Ovary (tissue), 9 donors: ENCODE measurements around the gene RHNO1. TPM values are rescaled to one million over a fixed set of nuclear protein-coding genes. Genes with fewer than 3 reads are reported as not detected.
"Not testable (repeated sequence)": the region's sequence is repeated elsewhere in the genome, so short reads cannot be mapped to it uniquely, and the experiment has no call there.

ENCODE experiments used
- DNase-seq, 5 donors: peaks; one replicate each; pipeline ENCODE4 v3.0.0-alpha.2; 2019 to 2020
- H3K27ac ChIP-seq, 2 donors: fragments of 200-600 bp; one replicate each; pipeline versions ENCODE4 v1.5.1 to v1.8.0; 2019 to 2022
- H3K27me3 ChIP-seq: fragments of 200-600 bp; one replicate; pipeline ENCODE4 v1.8.0; 2022
- H3K36me3 ChIP-seq: fragments of 200-600 bp; sonication (generic); one replicate; pipeline ENCODE4 v1.5.1; 2019
- H3K4me1 ChIP-seq: one replicate; pipeline ENCODE4 v1.8.1; 2013; ENCODE audit warnings: mild to moderate bottlenecking, moderate library complexity; ENCODE audit not compliant: insufficient read depth
- H3K4me3 ChIP-seq: fragments of 200-600 bp; sonication (generic); one replicate; pipeline ENCODE4 v1.5.1; 2017
- H3K9me3 ChIP-seq, 2 donors: fragments of 200-600 bp in 1 of 2; sonication (generic) in 1 of 2; one replicate each; pipeline versions ENCODE4 v1.5.1 to v1.8.1; 2013 to 2019; ENCODE audit warnings: mild to moderate bottlenecking in 1 of 2, moderate library complexity in 1 of 2
- EP300 ChIP-seq: sonication (generic); formaldehyde crosslinking; IDR thresholded peaks from one replicate; pipeline ENCODE4 v1.6.1; 2017; ENCODE audit warnings: antibody characterized with exemption
- POLR2A ChIP-seq: fragments of 450-650 bp; IDR thresholded peaks from one replicate; pipeline ENCODE4 v1.6.1; 2017; ENCODE audit warnings: antibody characterized with exemption, mild to moderate bottlenecking, moderate library complexity
- WGBS, 3 donors: extraction: QIAGEN DNeasy Blood & Tissue Kit in 1 of 3; methylation state at CpG; one replicate each; pipeline versions ENCODE4 v1.1.5 to v1.1.7; 2013 to 2017; 5-methylcytosine and 5-hydroxymethylcytosine counted together
- intact Hi-C, 4 donors: fragments of 100-400 bp; cut with DNase I; formaldehyde crosslinking; loops; one replicate each; pipeline versions ENCODE4 v1.11.0 to v1.15.1; 2022 to 2023
- polyA plus RNA-seq, 2 donors: library from polyadenylated mRNA; stranded (reverse); fragments of 200-250 nt in 1 of 2; fragments of 350-450 nt in 1 of 2; fragmentation: Illumina TruSeq in 1 of 2; extraction: RNeasy Lipid Tissue Mini Kit (QIAGEN cat#74804) in 1 of 2; gene quantifications; one replicate each; pipeline ENCODE4 v1.2.3, GENCODE V29; 2013 to 2014
- total RNA-seq, 7 donors: library from RNA; depleted of rRNA in 2 of 7; stranded (reverse); fragments of >200 nt in 2 of 7; fragmentation: NEBNext Ultra II Directional in 3 of 7; extraction: Animal tissue kit (Norgen Biotek cat#: 25700) in 3 of 7; gene quantifications; one replicate each; pipeline versions ENCODE4 v1.1.0 to v1.2.4, GENCODE V29; 2016 to 2023
- TF ChIP-seq, protein P1 (sequence below), 3 donors: fragments of 450-650 bp in 2 of 3; fragments of 200-600 bp in 1 of 3; IDR thresholded peaks; one replicate each; pipeline versions ENCODE4 v1.5.1 to v1.8.0; 2016 to 2022; ENCODE audit warnings: antibody characterized with exemption in 3 of 3, mild to moderate bottlenecking in 1 of 3
- donor health status: DM: no; HTN: no; CAD: no; lungs with moderate emphysema.
- donor health status: DM: no; HTN: no; CAD: no.
- donor health status: Bipolar disorder and iron deficiency.
- donor health status: DM: yes; HTN: yes; CAD: no.
- donor health status: DM: no; HTN: no; CAD: no.
- donor health status: DM: yes; HTN: yes; CAD: no.

RHNO1 gene
- total and polyA plus RNA-seq, 9 donors, result 10.1 to 26.1 (median 18.7) TPM

DNA sequence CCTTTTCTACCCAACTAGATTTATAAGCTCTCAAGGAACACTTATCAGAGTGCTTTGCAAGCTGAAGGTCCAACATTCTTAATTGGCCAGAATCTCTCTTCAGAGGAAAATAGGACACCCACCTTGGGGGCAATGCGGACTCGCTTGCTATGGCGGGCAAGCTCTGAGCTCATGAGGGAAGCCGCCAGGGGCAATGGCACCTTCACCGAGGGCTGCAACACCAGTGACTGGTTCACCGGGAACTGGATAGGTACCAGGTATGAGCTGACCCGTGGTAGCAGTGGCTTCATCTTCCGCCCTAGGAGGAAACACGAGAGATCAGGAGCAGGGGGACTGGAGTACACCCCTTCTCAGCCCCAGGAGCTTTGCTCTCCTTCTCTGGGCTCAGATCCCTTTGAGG lies 12.8 kb upstream of the RHNO1 start:
- H3K27me3 ChIP-seq, result no peaks in the 10 kb centered on the region
- TF ChIP-seq, protein P1, sequence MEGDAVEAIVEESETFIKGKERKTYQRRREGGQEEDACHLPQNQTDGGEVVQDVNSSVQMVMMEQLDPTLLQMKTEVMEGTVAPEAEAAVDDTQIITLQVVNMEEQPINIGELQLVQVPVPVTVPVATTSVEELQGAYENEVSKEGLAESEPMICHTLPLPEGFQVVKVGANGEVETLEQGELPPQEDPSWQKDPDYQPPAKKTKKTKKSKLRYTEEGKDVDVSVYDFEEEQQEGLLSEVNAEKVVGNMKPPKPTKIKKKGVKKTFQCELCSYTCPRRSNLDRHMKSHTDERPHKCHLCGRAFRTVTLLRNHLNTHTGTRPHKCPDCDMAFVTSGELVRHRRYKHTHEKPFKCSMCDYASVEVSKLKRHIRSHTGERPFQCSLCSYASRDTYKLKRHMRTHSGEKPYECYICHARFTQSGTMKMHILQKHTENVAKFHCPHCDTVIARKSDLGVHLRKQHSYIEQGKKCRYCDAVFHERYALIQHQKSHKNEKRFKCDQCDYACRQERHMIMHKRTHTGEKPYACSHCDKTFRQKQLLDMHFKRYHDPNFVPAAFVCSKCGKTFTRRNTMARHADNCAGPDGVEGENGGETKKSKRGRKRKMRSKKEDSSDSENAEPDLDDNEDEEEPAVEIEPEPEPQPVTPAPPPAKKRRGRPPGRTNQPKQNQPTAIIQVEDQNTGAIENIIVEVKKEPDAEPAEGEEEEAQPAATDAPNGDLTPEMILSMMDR (IDR thresholded peaks at IDR 0.05), result no peak
- TF ChIP-seq POLR2A (no peak), EP300 (no peak)
- no peaks in the 10 kb centered on the region for H3K9me3 ChIP-seq
- H3K27ac ChIP-seq, result no peak overlapping the region
- no peak overlapping the region for H3K4me3 ChIP-seq
- no peaks in the 10 kb centered on the region for H3K4me1 ChIP-seq
- H3K36me3 ChIP-seq, result no peaks in the 10 kb centered on the region
- intact Hi-C loops, result no loop called here
- WGBS, 3 donors, result 96 to 98% (median 98%) methylated on average over 9 of the region's 9 CpGs
- no peak for DNase-seq

- H3K9me3 ChIP-seq, result not testable (repeated sequence)
Measured at GRCh38 chr12:2868986-2869632, 7.9 kb upstream of the RHNO1 start.

DNA sequence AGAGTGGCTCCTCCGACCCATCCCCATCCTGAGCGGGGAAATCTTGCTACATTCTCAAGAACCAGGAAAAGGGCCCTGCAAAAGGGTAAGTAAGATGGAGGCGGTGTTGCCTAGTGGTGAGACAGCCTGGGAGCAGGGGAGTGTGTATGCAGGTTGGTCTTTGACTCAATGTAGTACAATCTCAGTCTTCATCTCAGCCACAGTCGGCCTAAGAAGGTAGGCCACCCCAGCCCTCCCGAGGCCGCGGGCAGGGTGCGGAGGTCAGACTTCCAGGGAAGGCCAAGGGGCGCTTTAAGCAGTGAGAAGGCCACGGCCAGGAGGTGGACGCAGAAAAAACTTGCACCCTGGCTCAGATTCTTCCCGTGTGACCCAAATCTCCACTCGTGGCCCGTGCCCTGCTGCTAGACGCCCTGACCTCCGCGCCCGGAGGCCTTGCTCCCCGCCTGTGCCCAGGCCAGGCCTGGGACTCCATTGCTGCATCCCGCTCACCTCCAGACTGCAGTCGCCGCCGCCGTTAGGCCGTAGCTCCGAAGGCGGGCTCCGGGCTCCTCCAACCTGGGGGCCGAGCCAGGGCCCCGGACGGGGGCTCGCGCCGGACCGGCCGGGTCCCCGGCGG lies 484 bp upstream of the RHNO1 start:
- Histone ChIP-seq H3K9me3 (no peaks in the 10 kb centered on the region), H3K4me3 (peak overlapping the region; percentile 94), H3K27ac (peak overlapping the region in 1 of 2 donors; percentile 71), H3K36me3 (no peaks in the 10 kb centered on the region), H3K27me3 (no peaks in the 10 kb centered on the region), H3K4me1 (peaks cover 5% of the 10 kb centered on the region)
- intact Hi-C loops, result loop anchor here in 1 of 4 donors (10.0 kb wide), 1 partner anchor 158 kb away; no protein-coding TSS in a partner anchor
- DNase-seq, result no peak
- WGBS, 3 donors, result 4 to 10% (median 9%) methylated on average over 18 to 38 of the region's 38 CpGs
- TF ChIP-seq POLR2A (no peak), EP300 (no peak)
- TF ChIP-seq, protein P1 (IDR thresholded peaks at IDR 0.05), result no peak

More at GRCh38 chr12:2868986-2869632, 7.9 kb upstream of the RHNO1 start:
- H3K27ac ChIP-seq, H3K36me3 ChIP-seq, DNase-seq, intact Hi-C loops, H3K4me1 ChIP-seq, H3K27me3 ChIP-seq, H3K4me3 ChIP-seq: not testable (repeated sequence)
- WGBS, 3 donors, result 87 to 90% (median 90%) methylated on average over 9 of the region's 9 CpGs

DNA sequence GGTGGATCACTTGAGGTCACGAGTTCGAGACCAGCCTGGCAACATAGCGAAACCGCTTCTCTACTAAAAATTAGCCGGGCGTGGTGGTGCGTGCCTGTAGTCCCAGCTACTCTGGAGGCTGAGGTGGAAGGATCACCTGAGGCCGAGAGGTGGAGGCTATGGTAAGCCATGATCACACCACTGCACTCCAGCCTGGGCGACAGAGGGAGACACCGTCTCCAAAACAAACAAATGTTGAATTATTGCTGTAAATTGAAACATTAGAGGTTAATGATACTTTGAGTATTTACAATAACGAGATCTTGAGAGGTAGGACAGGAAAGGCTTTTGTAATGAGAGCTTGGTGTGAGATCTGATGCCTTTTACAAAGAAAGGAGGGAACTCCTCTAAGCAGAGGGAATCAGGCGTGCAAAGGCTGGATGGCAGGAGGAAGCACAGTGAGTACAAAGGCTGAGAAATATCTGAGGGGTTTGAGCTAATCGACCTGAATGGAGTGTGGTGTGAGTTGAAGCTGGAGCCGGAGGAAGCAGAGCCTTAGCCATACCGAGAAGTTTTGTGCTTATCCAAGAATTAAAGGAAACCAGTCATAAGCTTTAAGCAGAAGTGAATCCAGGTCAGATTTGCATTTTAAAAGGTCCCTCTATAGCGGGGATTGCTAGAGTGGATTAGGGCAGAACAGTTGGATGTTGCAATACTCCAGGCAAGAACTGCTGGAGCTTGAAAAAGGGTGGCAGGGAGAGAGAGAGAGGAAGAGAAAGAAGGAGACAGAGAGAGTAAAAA lies 1.1 kb downstream of the RHNO1 start:
- no peak for TF ChIP-seq POLR2A
- TF ChIP-seq EP300, result no peak
- TF ChIP-seq, protein P1 (IDR thresholded peaks at IDR 0.05), result no peak
- H3K27ac ChIP-seq, result peak overlapping the region; percentile 71 to 78
- WGBS, 3 donors, result 27 to 43% (median 29%) methylated on average over 16 of the region's 16 CpGs
- DNase-seq, result peak in 1 of 5 donors; percentile 25
- no peaks in the 10 kb centered on the region for H3K9me3 ChIP-seq
- intact Hi-C loops, result loop anchor here in 1 of 4 donors (10.0 kb wide), 1 partner anchor 157 kb away; no protein-coding TSS in a partner anchor
- peaks cover 5% of the 10 kb centered on the region for H3K4me1 ChIP-seq
- H3K36me3 ChIP-seq, result no peaks in the 10 kb centered on the region
- peak overlapping the region; percentile 94 for H3K4me3 ChIP-seq
- no peaks in the 10 kb centered on the region for H3K27me3 ChIP-seq
